Measurements from ENCODE around the gene DPEP2.
"Not testable (repeated sequence)": the region's sequence is repeated elsewhere in the genome, so short reads cannot be mapped to it uniquely, and the experiment has no call there.

Gene DPEP2

GRCh38 chr16:67977005-67977404 lies 22.3 kb downstream of the DPEP2 start:
- no peak for DNase-seq (ENCODE audit: low read depth in 3 of 3, low spot score in 1 of 3)

GRCh38 chr16:67976205-67976604 lies 23.1 kb downstream of the DPEP2 start:
- no peak for DNase-seq (ENCODE audit: low read depth in 3 of 3, low spot score in 1 of 3)

- no peak for DNase-seq (ENCODE audit: low read depth in 3 of 3, low spot score in 1 of 3)
Observed at GRCh38 chr16:67975321-67976105, 23.8 kb downstream of the DPEP2 start.

GRCh38 chr16:67972285-67972684 lies 27.0 kb downstream of the DPEP2 start:
- not testable (repeated sequence) for DNase-seq (ENCODE audit: low read depth in 3 of 3, low spot score in 1 of 3)

- DNase-seq (ENCODE audit: low read depth in 3 of 3, low spot score in 1 of 3) = no peak
Observed at GRCh38 chr16:67971111-67971510, 28.2 kb downstream of the DPEP2 start.

GRCh38 chr16:67969254-67970039 lies 29.8 kb downstream of the DPEP2 start:
- DNase-seq (ENCODE audit: low read depth in 3 of 3, low spot score in 1 of 3) = no peak

GRCh38 chr16:67968400-67969253 lies 30.7 kb downstream of the DPEP2 start, which contains the start of gene SLC12A4:
SLC12A4 (minus strand) TSS chr16:67968637; CDS start chr16:67968553, 84 bp downstream.
- DNase-seq (ENCODE audit: low read depth in 3 of 3, low spot score in 1 of 3) = peak; percentile 57 to 82 (median 68)

- peak in 1 of 3 donors; percentile 27 for DNase-seq (ENCODE audit: low read depth in 3 of 3, low spot score in 1 of 3)
Observed at GRCh38 chr16:67967958-67968399, 31.3 kb downstream of the DPEP2 start.

GRCh38 chr16:67967183-67967957 lies 31.9 kb downstream of the DPEP2 start:
- no peak for DNase-seq (ENCODE audit: low read depth in 3 of 3, low spot score in 1 of 3)

GRCh38 chr16:67966549-67967182 lies 32.6 kb downstream of the DPEP2 start:
- DNase-seq (ENCODE audit: low read depth in 3 of 3, low spot score in 1 of 3) = no peak

GRCh38 chr16:67965668-67966548 lies 33.4 kb downstream of the DPEP2 start:
- no peak for DNase-seq (ENCODE audit: low read depth in 3 of 3, low spot score in 1 of 3)

- no peak for DNase-seq (ENCODE audit: low read depth in 3 of 3, low spot score in 1 of 3)
Observed at GRCh38 chr16:67964477-67965131, 34.7 kb downstream of the DPEP2 start.

- DNase-seq (ENCODE audit: low read depth in 3 of 3, low spot score in 1 of 3) = no peak
Observed at GRCh38 chr16:67963662-67964321, 35.5 kb downstream of the DPEP2 start.

- DNase-seq (ENCODE audit: low read depth in 3 of 3, low spot score in 1 of 3) = no peak
Observed at GRCh38 chr16:67963292-67963661, 36.0 kb downstream of the DPEP2 start.

- DNase-seq (ENCODE audit: low read depth in 3 of 3, low spot score in 1 of 3) = no peak
Observed at GRCh38 chr16:67962135-67962534, 37.1 kb downstream of the DPEP2 start.

GRCh38 chr16:67961551-67961957 lies 37.7 kb downstream of the DPEP2 start:
- DNase-seq (ENCODE audit: low read depth in 3 of 3, low spot score in 1 of 3) = no peak

- DNase-seq (ENCODE audit: low read depth in 3 of 3, low spot score in 1 of 3) = no peak
Observed at GRCh38 chr16:67959536-67960329, 39.6 kb downstream of the DPEP2 start.

Measured in stimulated activated CD4-positive, alpha-beta T cell treated with anti-CD3 and anti-CD28 coated beads, TNF-alpha, amount 100 ng/mL, for 1 hour (primary cell).